ENCODE measurements around the gene RBM26.

RBM26 gene

GRCh38 chr13:79384022-79384610 is 21.9 kb downstream of the RBM26 start:
- no peaks in the 10 kb centered on the region for H3K27me3 Mint-ChIP-seq (ENCODE audit: low read depth, poor library complexity)
- H3K4me3 Mint-ChIP-seq: no peak overlapping the region
- H3K36me3 Mint-ChIP-seq (ENCODE audit: low read depth): peaks cover 28% of the 10 kb centered on the region
- peaks cover 7% of the 10 kb centered on the region for H3K9me3 Mint-ChIP-seq
- no peak for DNase-seq
- peaks cover 25% of the 10 kb centered on the region for H3K4me1 Mint-ChIP-seq
- H3K27ac Mint-ChIP-seq: no peak overlapping the region
- TF ChIP-seq, protein P1, sequence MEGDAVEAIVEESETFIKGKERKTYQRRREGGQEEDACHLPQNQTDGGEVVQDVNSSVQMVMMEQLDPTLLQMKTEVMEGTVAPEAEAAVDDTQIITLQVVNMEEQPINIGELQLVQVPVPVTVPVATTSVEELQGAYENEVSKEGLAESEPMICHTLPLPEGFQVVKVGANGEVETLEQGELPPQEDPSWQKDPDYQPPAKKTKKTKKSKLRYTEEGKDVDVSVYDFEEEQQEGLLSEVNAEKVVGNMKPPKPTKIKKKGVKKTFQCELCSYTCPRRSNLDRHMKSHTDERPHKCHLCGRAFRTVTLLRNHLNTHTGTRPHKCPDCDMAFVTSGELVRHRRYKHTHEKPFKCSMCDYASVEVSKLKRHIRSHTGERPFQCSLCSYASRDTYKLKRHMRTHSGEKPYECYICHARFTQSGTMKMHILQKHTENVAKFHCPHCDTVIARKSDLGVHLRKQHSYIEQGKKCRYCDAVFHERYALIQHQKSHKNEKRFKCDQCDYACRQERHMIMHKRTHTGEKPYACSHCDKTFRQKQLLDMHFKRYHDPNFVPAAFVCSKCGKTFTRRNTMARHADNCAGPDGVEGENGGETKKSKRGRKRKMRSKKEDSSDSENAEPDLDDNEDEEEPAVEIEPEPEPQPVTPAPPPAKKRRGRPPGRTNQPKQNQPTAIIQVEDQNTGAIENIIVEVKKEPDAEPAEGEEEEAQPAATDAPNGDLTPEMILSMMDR (IDR thresholded peaks at IDR 0.05): no peak

- Mint-ChIP-seq H3K36me3 (ENCODE audit: low read depth) (peaks cover 27% of the 10 kb centered on the region), H3K27ac (peak overlapping the region; percentile 39), H3K4me1 (peaks cover 19% of the 10 kb centered on the region), H3K9me3 (peaks cover 5% of the 10 kb centered on the region), H3K4me3 (no peak overlapping the region), H3K27me3 (ENCODE audit: low read depth, poor library complexity) (no peaks in the 10 kb centered on the region)
- DNase-seq: no peak
- TF ChIP-seq, protein P1 (IDR thresholded peaks at IDR 0.05): no peak
Observed at GRCh38 chr13:79382545-79383275, 23.3 kb downstream of the RBM26 start.

DNA sequence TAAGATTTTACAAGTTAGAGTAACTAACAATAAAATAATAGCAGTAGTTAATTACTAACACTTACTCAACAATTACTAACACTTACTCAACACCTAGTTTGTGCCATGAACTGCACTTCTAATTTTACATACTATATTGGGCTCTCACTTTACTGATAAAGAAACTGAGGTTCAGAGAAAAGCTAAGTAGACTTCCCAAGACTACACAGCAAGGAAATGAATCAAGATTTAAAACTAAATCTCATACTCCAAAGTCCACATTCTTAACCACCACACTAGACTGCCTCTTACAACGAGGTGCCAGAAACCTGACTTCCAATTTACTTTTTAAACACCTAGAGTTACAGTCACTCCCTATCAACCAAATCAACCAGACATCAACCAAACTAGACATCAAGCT is 25.1 kb downstream of the RBM26 start:
- Mint-ChIP-seq H3K27ac (no peak overlapping the region), H3K4me1 (peaks cover 14% of the 10 kb centered on the region), H3K9me3 (peaks cover 5% of the 10 kb centered on the region), H3K27me3 (ENCODE audit: low read depth, poor library complexity) (no peaks in the 10 kb centered on the region), H3K36me3 (ENCODE audit: low read depth) (peaks cover 32% of the 10 kb centered on the region), H3K4me3 (no peak overlapping the region)
- TF ChIP-seq, protein P1 (IDR thresholded peaks at IDR 0.05): no peak
- DNase-seq: no peak

DNA sequence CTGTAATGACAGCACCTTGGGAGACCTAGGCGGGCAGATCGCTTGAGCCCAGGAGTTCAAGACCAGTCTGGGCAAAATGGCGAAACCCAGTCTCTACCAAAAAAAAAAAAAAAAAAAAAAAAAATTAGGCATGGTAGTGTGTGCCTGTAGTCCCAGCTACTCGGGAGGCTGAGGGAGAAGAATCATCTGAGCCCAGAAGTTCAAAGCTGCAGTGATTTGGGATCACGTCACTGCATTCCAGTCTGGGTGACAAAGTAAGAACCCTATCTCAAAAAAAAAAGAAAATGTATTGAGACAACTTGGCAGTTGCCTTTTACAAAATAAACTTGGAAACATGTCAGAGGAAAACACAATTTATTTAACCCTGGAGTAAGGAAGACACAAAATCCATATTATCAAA is 26.8 kb downstream of the RBM26 start:
- H3K4me1 Mint-ChIP-seq: peaks cover 14% of the 10 kb centered on the region
- TF ChIP-seq, protein P1 (IDR thresholded peaks at IDR 0.05): no peak
- no peak for DNase-seq
- peak overlapping the region; percentile 76 for H3K27ac Mint-ChIP-seq
- H3K4me3 Mint-ChIP-seq: no peak overlapping the region
- peaks cover 25% of the 10 kb centered on the region for H3K36me3 Mint-ChIP-seq (ENCODE audit: low read depth)
- H3K9me3 Mint-ChIP-seq: peaks cover 5% of the 10 kb centered on the region
- no peaks in the 10 kb centered on the region for H3K27me3 Mint-ChIP-seq (ENCODE audit: low read depth, poor library complexity)

- DNase-seq: no peak
- no peaks in the 10 kb centered on the region for H3K9me3 Mint-ChIP-seq
- no peak overlapping the region for H3K27ac Mint-ChIP-seq
- no peaks in the 10 kb centered on the region for H3K27me3 Mint-ChIP-seq (ENCODE audit: low read depth, poor library complexity)
- H3K4me1 Mint-ChIP-seq: no peaks in the 10 kb centered on the region
- H3K36me3 Mint-ChIP-seq (ENCODE audit: low read depth): peaks cover 16% of the 10 kb centered on the region
- H3K4me3 Mint-ChIP-seq: no peak overlapping the region
- TF ChIP-seq, protein P1 (IDR thresholded peaks at IDR 0.05): no peak
Observed at GRCh38 chr13:79376843-79377242, 29.2 kb downstream of the RBM26 start.

GRCh38 chr13:79374578-79374977 is 31.5 kb downstream of the RBM26 start:
- TF ChIP-seq, protein P1 (IDR thresholded peaks at IDR 0.05): no peak
- Mint-ChIP-seq H3K4me3 (no peak overlapping the region), H3K27me3 (ENCODE audit: low read depth, poor library complexity) (no peaks in the 10 kb centered on the region), H3K4me1 (no peaks in the 10 kb centered on the region), H3K36me3 (ENCODE audit: low read depth) (peaks cover 38% of the 10 kb centered on the region), H3K9me3 (no peaks in the 10 kb centered on the region), H3K27ac (peak overlapping the region; percentile 57)
- no peak for DNase-seq

Data from nephron progenitor cell (in vitro differentiated cells).